GM15510 (cell line): ENCODE results near the gene XRCC6.

ENCODE experiments used
- POLR2A ChIP-seq: IDR thresholded peaks from 3 replicates; pipeline ENCODE4 v1.6.1; 2011; ENCODE audit warnings: borderline replicate concordance; ENCODE audit not compliant: insufficient read length; ENCODE audit errors: extremely low read depth

The XRCC6 gene

GRCh38 chr22:41696703-41697102 is 75.6 kb downstream of the XRCC6 start:
- no peak for TF ChIP-seq POLR2A

GRCh38 chr22:41697126-41697775 is 76.2 kb downstream of the XRCC6 start:
- no peak for TF ChIP-seq POLR2A

GRCh38 chr22:41699264-41700107 is 78.4 kb downstream of the XRCC6 start, which contains the start of gene MEI1:
Gene MEI1, plus strand, starts transcription at chr22:41699503. Its CDS starts 36 bp downstream, at chr22:41699539.
- no peak for TF ChIP-seq POLR2A

- no peak for TF ChIP-seq POLR2A
These were observed 78.9 kb downstream of the XRCC6 start for GRCh38 chr22:41700108-41700364.

GRCh38 chr22:41702763-41703162 is 81.7 kb downstream of the XRCC6 start:
- TF ChIP-seq POLR2A, result no peak

GRCh38 chr22:41709341-41709740 is 88.2 kb downstream of the XRCC6 start:
- TF ChIP-seq POLR2A, result no peak

GRCh38 chr22:41713004-41713403 is 91.9 kb downstream of the XRCC6 start:
- no peak for TF ChIP-seq POLR2A
